ENCODE results near the gene VAV3. TPM values are rescaled to one million over a fixed set of nuclear protein-coding genes. Genes with fewer than 3 reads are reported as not detected.

The VAV3 gene
- polyA plus RNA-seq, 1 donor (not counting 4 experiments of a cell fraction or from before 2014, with no cell fraction given) = 19.6 TPM

GRCh38 chr1:107548276-107548675, 416.7 kb downstream of the VAV3 start:
- H3K36me3 ChIP-seq (ENCODE audit: control insufficient read depth in 2 of 2, extremely low read depth in 1 of 2, insufficient read depth in 2 of 2, low read length in 2 of 2) = no peaks in the 10 kb centered on the region
- H3K4me1 ChIP-seq (ENCODE audit: control insufficient read depth, extremely low read depth, insufficient read depth, low read length) = peaks cover 17% of the 10 kb centered on the region
- peak overlapping the region; percentile 73 for H3K27ac ChIP-seq (ENCODE audit: control insufficient read depth, insufficient read depth, low read length)
- H3K27me3 ChIP-seq (ENCODE audit: control insufficient read depth, extremely low read depth, insufficient read depth, low read length) = no peaks in the 10 kb centered on the region
- no peaks in the 10 kb centered on the region for H3K79me2 ChIP-seq (ENCODE audit: control insufficient read depth, insufficient read depth, low read length)
- no peak overlapping the region for H3K9ac ChIP-seq (ENCODE audit: control insufficient read depth, extremely low read depth, insufficient read depth, low read length)
- no peak for FAIRE-seq
- dilution Hi-C loops (cut with MboI; ENCODE audit: extremely low pct_ligation_motif_present, low sequenced_read_pairs) = no loop called here
- H3K4me2 ChIP-seq (ENCODE audit: control insufficient read depth, extremely low read depth, insufficient read depth, low read depth, low read length) = no peak overlapping the region
- no peaks in the 10 kb centered on the region for H4K20me1 ChIP-seq (ENCODE audit: control insufficient read depth, extremely low read depth, insufficient read depth, low read length)
- H3K9me3 ChIP-seq (ENCODE audit: control insufficient read depth, low read depth, low read length) = no peaks in the 10 kb centered on the region
- DNase-seq (ENCODE audit: low read depth, low spot score) = no peak
- H3K4me3 ChIP-seq (ENCODE audit: control insufficient read depth in 2 of 3, extremely low read depth in 1 of 3, insufficient read depth in 2 of 3, low read depth in 1 of 3, low read length in 3 of 3) = no peak overlapping the region
- H3K9me1 ChIP-seq (ENCODE audit: control insufficient read depth, extremely low read depth, insufficient read depth, low read length) = no peaks in the 10 kb centered on the region
- peak overlapping the region; percentile 24 for H2AFZ ChIP-seq (ENCODE audit: control insufficient read depth, low read length)
- no peak for TF ChIP-seq EZH2 (IDR thresholded peaks at IDR 0.05; ENCODE audit: low read length)
- TF ChIP-seq, protein P1, sequence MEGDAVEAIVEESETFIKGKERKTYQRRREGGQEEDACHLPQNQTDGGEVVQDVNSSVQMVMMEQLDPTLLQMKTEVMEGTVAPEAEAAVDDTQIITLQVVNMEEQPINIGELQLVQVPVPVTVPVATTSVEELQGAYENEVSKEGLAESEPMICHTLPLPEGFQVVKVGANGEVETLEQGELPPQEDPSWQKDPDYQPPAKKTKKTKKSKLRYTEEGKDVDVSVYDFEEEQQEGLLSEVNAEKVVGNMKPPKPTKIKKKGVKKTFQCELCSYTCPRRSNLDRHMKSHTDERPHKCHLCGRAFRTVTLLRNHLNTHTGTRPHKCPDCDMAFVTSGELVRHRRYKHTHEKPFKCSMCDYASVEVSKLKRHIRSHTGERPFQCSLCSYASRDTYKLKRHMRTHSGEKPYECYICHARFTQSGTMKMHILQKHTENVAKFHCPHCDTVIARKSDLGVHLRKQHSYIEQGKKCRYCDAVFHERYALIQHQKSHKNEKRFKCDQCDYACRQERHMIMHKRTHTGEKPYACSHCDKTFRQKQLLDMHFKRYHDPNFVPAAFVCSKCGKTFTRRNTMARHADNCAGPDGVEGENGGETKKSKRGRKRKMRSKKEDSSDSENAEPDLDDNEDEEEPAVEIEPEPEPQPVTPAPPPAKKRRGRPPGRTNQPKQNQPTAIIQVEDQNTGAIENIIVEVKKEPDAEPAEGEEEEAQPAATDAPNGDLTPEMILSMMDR (optimal IDR thresholded peaks at IDR 0.05 in 1 of 3, IDR thresholded peaks at IDR 0.05 in 1 of 3, conservative IDR thresholded peaks at IDR 0.05 in 1 of 3; ENCODE audit: extremely low read depth in 1 of 3, insufficient read depth in 2 of 3, low read length in 3 of 3) = no peak

GRCh38 chr1:107547363-107548155, 417.4 kb downstream of the VAV3 start:
- DNase-seq (ENCODE audit: low read depth, low spot score) = no peak

More at GRCh38 chr1:107547363-107548155, 417.4 kb downstream of the VAV3 start:
- FAIRE-seq = peak; percentile 92
- peak overlapping the region; percentile 24 for H3K9ac ChIP-seq (ENCODE audit: control insufficient read depth, extremely low read depth, insufficient read depth, low read length)
- peak overlapping the region; percentile 46 for H3K4me2 ChIP-seq (ENCODE audit: control insufficient read depth, extremely low read depth, insufficient read depth, low read depth, low read length)
- no peaks in the 10 kb centered on the region for H3K36me3 ChIP-seq (ENCODE audit: control insufficient read depth in 2 of 2, extremely low read depth in 1 of 2, insufficient read depth in 2 of 2, low read length in 2 of 2)
- H3K27me3 ChIP-seq (ENCODE audit: control insufficient read depth, extremely low read depth, insufficient read depth, low read length) = no peaks in the 10 kb centered on the region
- H3K79me2 ChIP-seq (ENCODE audit: control insufficient read depth, insufficient read depth, low read length) = no peaks in the 10 kb centered on the region
- no peaks in the 10 kb centered on the region for H4K20me1 ChIP-seq (ENCODE audit: control insufficient read depth, extremely low read depth, insufficient read depth, low read length)
- H3K9me1 ChIP-seq (ENCODE audit: control insufficient read depth, extremely low read depth, insufficient read depth, low read length) = no peaks in the 10 kb centered on the region
- TF ChIP-seq, protein P1 (optimal IDR thresholded peaks at IDR 0.05 in 1 of 3, IDR thresholded peaks at IDR 0.05 in 1 of 3, conservative IDR thresholded peaks at IDR 0.05 in 1 of 3; ENCODE audit: extremely low read depth in 1 of 3, insufficient read depth in 2 of 3, low read length in 3 of 3) = no peak
- TF ChIP-seq EZH2 (IDR thresholded peaks at IDR 0.05; ENCODE audit: low read length) = no peak
- H3K4me1 ChIP-seq (ENCODE audit: control insufficient read depth, extremely low read depth, insufficient read depth, low read length) = peaks cover 17% of the 10 kb centered on the region
- dilution Hi-C loops (cut with MboI; ENCODE audit: extremely low pct_ligation_motif_present, low sequenced_read_pairs) = no loop called here
- H3K9me3 ChIP-seq (ENCODE audit: control insufficient read depth, low read depth, low read length) = no peaks in the 10 kb centered on the region
- peak overlapping the region; percentile 73 for H3K27ac ChIP-seq (ENCODE audit: control insufficient read depth, insufficient read depth, low read length)
- H2AFZ ChIP-seq (ENCODE audit: control insufficient read depth, low read length) = peak overlapping the region; percentile 89
- H3K4me3 ChIP-seq (ENCODE audit: control insufficient read depth in 2 of 3, extremely low read depth in 1 of 3, insufficient read depth in 2 of 3, low read depth in 1 of 3, low read length in 3 of 3) = no peak overlapping the region
